ENCODE data around the gene PC. TPM values are rescaled to one million over a fixed set of nuclear protein-coding genes. Genes with fewer than 3 reads are reported as not detected.
"Not testable (repeated sequence)": the region's sequence is repeated elsewhere in the genome, so short reads cannot be mapped to it uniquely, and the experiment has no call there.

Gene PC
- total RNA-seq, 2 donors from 2014 or later, result 47.2 to 65.2 TPM

DNA sequence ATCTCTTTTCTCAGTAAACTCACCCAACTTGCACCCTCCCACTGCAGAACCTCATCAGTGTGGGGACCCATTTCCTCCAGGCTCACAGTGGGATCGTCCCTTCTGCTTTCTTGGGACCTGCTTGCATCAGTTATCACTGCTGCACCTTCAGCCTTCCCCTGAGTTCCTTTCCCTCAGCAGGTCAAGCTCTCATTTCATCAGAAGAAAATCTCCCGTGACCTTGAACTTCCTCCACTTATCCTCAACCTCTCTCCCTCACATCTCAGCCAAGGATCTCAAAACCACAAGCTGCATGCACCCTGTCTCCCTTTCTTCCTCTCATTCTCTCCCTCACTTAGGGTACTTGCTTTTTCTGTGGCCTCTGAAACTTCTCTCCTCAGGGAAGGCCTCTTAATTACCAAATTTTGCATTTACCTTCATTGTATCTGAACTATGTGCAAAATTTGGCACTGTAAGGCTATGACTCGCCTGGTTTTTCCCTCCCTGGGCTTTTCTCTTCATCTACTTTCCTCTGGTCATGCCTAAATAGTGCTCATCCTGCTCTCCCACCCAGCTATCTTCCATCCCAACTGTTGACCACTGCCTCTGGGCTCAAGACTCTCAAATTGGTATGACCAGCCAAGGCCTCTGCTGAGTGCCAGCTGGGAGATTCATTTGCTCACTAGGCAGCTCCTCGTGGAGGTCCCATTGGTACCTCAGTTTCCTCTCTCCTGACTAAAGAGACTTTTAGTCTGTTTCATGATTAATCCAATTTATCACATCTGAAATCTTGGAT is 117.7 kb downstream of the PC start:
- ATAC-seq (no peak), DNase-seq (no peak)
- intact Hi-C loops (cut with DNase I, micrococcal nuclease), result no loop called here

DNA sequence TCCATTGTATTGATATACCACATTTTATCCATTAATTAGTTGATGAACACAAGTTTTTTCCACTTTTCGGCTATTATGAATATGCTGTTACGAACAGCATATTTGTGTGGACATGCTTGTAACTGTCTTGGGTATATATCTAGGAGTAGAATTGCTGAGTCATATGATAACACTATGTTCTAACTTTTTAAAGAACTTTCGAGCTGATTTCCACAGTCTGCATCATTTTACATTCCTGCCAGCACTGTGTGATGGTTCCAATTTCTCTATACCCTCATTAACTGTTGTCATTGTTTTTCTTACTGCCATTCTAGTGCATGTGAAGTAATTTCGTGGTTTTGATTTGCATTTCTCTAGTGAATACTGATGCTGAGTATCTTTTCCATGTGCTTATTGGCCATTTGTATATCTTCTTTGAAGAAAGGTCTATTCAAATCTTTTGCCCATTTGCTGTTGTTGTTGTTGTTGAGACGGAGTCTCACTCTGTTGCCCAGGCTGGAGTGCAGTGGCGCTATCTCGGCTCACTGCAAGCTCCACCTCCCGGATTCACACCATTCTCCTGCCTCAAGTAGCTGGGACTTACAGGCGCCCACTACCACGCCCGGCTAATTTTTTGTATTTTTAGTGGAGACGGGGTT is 122.3 kb downstream of the PC start:
- DNase-seq, result no peak
- no peak for ATAC-seq
- intact Hi-C loops (cut with DNase I, micrococcal nuclease), result loop anchor here (2.0 to 10.0 kb wide), 2 partner anchors 141 kb away; no protein-coding TSS in a partner anchor

DNA sequence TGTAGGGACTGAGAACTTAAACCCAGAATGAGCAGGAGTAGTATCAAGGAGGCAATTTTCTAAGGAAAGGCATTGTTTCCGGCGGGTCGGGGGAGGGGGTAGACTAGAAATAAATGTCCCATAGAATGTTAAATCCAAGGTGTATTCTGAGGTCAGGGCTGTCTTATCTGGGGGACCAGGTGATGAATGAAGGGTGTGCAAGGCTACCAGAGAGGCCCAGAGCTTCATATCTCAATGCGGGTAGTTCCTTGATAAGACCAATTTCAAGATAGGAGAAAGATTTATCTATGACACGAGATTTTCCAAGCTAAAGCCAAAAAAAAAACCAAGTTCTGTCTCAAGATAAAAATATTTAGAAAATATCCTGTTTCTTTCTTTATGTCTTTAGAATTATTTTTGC is 123.2 kb downstream of the PC start:
- ATAC-seq (no peak), DNase-seq (no peak)
- intact Hi-C loops (cut with DNase I, micrococcal nuclease), result loop anchor here (2.0 to 10.0 kb wide), 2 partner anchors 140 kb away; no protein-coding TSS in a partner anchor

DNA sequence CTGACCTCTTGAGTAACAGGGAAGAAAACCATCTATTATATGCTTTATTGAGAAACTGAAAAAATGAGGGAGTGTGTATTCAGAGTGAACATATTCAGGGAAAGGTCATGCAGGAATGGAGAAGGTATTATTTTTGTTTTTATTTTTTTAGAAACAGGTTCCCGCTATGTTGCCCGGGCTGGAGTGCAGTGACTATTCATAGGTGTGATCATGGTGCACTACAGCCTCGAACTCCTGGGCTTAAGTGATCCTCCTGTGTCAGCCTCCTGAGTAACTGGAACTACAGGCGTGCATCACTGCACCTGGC is 123.7 kb downstream of the PC start:
- ATAC-seq (no peak), DNase-seq (no peak)
- intact Hi-C loops (cut with DNase I, micrococcal nuclease), result loop anchor here (2.0 to 10.0 kb wide), 2 partner anchors 140 kb away; no protein-coding TSS in a partner anchor

- ATAC-seq; DNase-seq; intact Hi-C loops (cut with DNase I, micrococcal nuclease): not testable (repeated sequence)
These were observed 133.6 kb downstream of the PC start for GRCh38 chr11:66824573-66824972.

DNA sequence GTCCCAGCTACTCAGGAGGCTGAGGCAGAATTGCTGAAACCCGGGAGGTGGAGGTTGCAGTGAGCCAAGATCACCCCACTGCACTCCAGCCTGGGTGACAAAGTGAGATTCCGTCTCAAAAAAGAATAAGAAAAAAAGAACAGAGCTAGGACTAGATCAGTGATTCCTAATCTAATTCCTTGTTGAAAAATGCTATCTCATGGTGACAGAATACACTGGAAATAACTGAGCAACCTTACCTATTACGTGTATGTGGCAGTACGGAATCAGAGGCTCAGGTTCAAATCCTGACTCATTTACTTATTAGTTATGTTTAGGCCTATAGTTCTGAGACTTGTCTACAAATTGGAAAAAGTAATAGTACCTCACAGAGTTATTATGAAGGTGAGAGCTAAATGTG is 134.5 kb downstream of the PC start:
- DNase-seq, result no peak
- ATAC-seq, result no peak
- intact Hi-C loops (cut with DNase I, micrococcal nuclease), result no loop called here

- intact Hi-C loops (cut with DNase I, micrococcal nuclease), result no loop called here
- DNase-seq (no peak), ATAC-seq (no peak)
These were observed 137.3 kb downstream of the PC start for GRCh38 chr11:66820901-66821300.

GRCh38 chr11:66820381-66820780 is 137.8 kb downstream of the PC start:
- no peak for ATAC-seq
- no peak for DNase-seq
- intact Hi-C loops (cut with DNase I, micrococcal nuclease), result no loop called here

- DNase-seq (no peak), ATAC-seq (no peak)
- intact Hi-C loops (cut with DNase I, micrococcal nuclease), result no loop called here
These were observed 139.8 kb downstream of the PC start for GRCh38 chr11:66818231-66818955.

DNA sequence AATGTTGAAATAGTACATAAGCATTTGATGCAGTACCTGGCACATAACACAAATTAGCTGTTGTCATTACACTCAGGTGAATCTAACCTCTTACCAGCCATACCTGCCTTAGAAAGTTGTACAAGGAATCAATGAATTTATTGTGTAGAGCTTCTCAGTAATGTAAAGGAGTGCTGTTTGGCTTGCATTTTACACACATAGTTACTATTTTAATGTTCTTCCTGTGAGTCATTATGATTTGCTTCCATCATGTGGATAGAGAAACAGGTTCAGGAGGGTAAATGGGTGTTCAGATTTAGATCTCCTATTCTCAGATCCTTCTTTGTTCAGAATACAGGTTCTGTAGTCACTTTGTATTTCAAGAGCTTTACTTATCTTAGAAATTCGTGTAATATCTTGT is 142.5 kb downstream of the PC start:
- intact Hi-C loops (cut with DNase I, micrococcal nuclease), result no loop called here
- ATAC-seq (no peak), DNase-seq (no peak)

DNA sequence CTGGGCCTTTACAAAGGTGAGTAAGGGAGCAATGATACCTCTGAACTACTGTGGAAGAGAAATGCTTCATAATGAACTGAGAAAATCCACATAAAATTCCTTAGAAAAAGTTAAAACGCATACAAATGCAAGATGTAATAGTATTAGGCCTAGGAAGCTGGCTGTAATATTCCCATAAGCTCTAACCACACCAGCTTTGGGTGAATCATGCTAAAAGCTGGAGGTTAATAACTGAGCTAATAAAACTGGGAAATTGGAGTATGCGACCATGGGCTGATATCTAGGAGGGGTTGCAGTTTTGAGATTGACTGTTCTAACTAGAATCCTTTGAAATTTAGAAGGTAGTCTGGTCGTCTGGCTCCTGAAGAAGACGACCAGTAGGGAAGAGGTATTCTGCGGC is 143.5 kb downstream of the PC start:
- ATAC-seq, result no peak
- intact Hi-C loops (cut with DNase I, micrococcal nuclease), result no loop called here

DNA sequence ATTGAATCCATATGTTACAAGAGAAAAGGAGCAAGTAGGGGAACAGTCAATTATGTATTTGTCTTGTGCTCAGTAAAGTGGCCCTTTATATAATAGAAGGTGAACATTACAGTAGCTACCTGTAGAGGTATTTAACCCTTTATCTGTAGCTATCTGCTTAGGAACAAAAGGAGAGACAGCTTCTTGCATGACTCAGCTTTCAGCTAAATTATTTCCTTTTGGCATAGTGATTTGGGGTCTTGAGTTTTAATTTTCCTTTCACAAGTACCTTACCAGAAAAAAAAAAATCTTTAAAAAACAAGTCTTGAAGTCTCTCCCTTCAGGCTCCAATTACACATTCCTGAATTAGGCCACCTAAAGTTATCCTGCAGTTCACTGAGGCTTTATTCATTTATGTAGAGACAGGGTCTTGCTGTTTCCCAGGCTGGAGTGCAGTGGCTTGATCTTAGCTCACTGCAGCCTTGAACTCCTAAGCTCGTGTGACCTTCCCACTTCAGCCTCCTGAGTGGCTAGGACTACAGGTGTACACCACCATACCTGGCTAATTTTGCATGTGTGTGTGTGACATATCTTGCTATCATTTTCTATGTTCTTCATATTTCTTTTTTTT is 147.5 kb downstream of the PC start:
- DNase-seq (no peak), ATAC-seq (no peak)
- intact Hi-C loops (cut with DNase I, micrococcal nuclease), result no loop called here

More for the DNA sequence above, 143.5 kb downstream of the PC start:
- no peak for DNase-seq

- ATAC-seq (no peak), DNase-seq (no peak)
- intact Hi-C loops (cut with DNase I, micrococcal nuclease), result no loop called here
These were observed 148.6 kb downstream of the PC start for GRCh38 chr11:66809592-66809991.

DNA sequence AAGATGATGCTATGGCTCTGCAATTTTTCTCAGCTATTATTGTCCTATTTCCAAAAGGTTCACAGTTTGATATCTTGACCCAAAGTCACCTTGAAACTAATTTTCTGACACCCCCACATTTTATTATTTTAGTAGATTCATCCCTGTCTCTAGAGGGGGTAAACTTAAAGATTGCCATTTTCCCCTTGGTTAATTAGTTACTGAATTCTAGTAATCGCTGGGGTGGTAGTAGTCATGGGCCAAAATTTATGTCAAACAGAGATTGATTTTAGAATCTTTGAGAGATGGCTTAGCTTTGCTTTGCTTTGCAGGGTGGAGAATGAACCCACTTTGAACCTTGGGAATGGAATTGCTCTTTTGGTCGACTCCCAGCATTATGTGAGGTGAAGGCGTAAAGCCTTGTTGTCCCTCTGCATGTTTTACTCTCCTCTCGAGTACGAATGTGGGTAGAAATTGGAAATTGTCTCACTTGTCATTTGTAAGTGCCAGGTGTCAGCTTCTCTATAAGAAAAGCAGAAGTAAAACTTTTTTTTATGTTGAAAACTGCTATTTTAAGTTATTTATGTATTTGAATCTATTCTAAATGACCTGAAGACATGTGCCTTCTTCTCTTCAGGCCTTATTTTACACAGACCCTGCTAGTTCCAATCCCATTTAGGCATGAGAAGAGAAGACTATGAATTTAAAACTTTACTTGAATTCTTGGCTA is 157.3 kb downstream of the PC start:
- intact Hi-C loops (cut with DNase I, micrococcal nuclease), result no loop called here
- DNase-seq (no peak), ATAC-seq (no peak)

DNA sequence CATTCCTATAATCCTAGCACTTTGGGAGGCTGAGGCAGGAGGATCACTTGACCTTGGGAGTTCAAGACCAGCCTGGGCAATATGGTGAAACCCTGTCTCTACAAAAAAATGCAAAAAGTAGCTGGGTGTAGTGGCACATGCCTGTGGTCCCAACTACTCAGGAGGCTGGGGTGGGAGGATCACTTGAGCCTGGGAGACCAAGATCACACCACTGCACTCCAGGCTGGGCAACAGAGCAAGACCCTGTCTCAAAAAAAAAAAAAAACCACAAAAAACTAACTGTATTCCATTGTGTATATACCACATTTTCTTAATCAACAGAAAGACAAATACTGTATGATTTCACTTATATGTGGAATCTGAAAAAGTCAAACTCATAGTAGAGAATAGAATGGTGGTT is 158.4 kb downstream of the PC start:
- not testable (repeated sequence) for ATAC-seq

More for the DNA sequence above, 158.4 kb downstream of the PC start:
- DNase-seq; intact Hi-C loops (cut with DNase I, micrococcal nuclease): not testable (repeated sequence)

Measured in left colon (tissue), 2 donors.